GM18507 (cell line): ENCODE data around the gene TAOK3.
"Not testable (repeated sequence)": the region's sequence is repeated elsewhere in the genome, so short reads cannot be mapped to it uniquely, and the experiment has no call there.

Experiments used
- DNase-seq: peaks from one replicate; pipeline ENCODE4 v3.0.0; 2011; ENCODE audit warnings: low read depth; ENCODE audit not compliant: insufficient read length; ENCODE audit errors: extremely low spot score
- FAIRE-seq: peaks from 2 replicates; lab custom pipeline; 2011; peaks lifted over from hg19 to GRCh38; lab: Jason Lieb, UNC

The TAOK3 gene

DNA sequence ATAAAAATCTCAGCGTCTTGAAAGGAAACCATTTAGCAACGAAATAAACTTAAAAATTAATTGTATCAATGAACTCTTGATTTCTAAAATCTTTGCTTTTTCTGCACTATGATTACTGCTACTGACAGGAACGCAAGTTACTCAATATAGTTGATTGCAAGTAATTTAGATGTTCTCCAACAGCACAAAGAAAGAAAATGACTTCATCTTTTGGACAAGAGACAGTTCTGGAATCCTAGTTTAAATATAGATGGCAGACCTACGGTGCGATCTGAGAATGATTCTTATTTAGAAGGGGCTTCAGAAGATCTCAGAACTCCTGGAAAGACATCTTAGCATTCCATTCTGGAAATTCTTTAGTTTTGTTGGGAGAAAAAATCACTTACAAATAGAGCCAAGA lies 2.2 kb upstream of the TAOK3 start:
- no peak for DNase-seq
- no peak for FAIRE-seq

DNA sequence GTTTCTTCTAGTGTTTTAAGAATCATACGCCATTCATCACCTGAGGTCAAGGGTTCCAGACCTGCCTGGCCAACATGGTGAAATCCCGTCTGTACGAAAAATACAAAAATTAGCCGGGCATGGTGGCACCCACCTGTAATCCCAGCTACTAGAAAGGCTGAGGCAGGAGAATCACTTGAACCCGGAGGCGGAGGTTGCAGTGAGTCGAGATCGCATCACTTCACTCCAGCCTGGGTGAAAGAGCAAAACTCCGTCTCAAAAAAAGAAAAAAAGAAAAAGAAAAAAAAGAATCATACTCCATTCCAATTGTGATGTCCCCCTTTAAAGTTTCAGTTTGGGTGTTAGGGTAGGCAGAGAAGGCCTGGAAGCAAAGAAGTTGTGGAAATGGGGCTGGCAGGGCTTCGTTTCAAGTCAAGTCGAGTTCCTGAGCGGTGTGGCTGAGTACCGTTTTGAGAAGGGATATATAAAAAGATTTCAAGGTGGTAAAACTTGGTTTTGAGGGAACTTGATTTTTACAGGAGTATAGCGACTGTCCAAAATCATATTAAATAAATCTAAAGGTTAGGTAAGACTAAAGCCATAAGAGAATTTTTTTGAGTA lies 1.5 kb upstream of the TAOK3 start:
- no peak for FAIRE-seq

DNA sequence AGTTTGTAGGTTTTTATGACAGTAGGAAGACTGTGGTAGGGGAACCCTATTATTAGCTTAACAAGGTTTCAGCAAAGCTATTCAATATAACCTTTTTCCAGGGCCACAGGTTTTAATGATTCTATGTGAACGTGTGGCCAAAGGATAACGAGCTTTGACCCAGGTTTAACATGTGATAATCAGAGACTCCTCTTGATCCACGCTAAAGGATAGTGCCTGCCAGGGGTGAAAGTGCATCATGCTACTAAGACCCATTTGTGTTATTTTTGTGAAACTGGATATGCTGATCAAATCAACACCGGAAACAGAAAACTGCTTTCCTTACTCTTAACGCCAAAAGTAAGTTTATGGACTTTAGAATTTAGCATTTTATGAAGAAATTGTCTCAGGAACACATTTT lies 909 bp upstream of the TAOK3 start:
- DNase-seq: no peak
- no peak for FAIRE-seq

More for the DNA sequence above, 1.5 kb upstream of the TAOK3 start:
- no peak for DNase-seq

DNA sequence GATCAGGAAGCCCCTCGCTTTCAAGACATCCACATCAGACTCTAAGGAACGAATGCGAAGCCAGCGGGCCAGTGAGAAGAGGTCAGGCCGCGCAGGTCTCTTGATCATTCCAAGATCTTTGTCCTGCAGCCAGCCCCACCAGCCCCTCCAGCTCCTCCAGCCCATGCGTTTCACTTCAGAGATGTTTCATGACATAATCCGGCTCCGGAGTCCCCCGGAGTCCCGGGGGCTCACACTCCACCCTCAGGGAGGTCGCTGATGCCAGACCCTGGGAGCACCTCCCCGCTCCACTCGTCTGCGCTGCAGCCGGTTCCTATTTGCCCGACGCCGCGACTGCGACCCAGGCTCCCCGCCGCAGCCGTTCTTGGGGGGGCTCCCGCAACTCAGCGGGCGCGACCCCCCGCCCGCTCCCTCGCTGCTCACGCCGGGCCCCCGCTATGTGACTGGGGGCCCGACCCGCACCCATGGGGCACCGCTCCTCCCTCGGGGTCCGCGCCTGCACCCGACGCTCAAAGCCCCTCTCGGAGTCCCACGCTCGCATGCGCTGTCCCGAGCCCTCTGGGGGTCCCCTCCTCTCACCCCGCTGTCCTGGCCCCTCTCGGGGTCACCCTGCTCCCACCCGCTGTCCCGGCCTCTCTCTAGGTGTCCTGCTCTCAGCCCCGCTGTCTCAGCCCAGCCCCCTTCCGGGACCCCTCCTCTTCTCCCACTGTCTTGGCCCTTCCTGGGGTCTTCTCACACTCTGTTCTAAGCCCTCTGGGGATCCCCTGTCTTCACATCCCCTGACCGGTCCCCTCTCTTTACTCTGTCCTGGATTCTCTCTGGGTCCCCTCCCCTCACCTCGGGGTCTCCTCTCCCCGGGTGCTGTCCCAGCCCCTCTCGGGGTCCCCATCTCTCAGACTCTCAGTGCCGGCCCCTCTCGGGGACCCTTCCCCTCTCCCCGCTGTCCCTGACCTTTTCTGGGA lies 1.1 kb downstream of the TAOK3 start:
- no peak for FAIRE-seq
- no peak for DNase-seq

DNA sequence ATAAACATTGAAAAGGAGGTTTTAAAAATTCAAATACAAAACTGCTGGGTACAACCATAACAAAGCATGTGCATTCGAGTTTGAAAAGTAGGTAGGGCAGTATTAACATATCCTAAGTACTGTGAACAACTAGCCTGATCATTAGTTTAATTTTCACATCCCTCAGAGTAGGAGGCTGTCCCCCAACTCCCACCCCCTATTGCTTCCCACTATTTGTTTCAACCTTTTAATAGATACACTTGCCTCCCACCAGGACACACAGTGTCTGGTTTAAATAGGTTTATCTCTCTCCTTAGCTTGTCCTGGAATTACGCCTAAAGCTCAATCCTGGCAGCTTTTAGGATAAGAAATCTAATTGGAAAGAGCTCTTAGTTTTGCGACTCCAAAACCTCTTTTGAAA lies 2.1 kb downstream of the TAOK3 start:
- DNase-seq: no peak
- no peak for FAIRE-seq

DNA sequence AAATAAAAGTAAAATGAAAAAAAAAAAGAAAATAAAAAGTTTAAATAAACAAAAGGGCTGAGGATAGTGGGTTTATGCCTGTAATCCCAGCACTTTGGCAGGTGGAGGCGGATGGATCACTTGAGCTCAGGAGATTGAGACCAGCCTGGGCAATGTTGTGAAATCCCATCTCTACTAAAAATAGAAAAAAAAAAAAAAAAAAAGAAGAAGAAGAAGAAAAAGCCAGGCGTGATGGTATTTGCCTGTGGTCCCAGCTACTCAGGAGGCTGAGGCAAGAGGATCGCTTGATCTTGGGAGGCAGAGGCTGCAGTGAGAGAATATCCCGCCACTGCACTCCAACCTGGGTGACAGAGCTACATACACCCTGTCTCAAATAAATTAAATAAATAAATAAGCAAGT lies 3.9 kb downstream of the TAOK3 start:
- DNase-seq: no peak
- no peak for FAIRE-seq

DNA sequence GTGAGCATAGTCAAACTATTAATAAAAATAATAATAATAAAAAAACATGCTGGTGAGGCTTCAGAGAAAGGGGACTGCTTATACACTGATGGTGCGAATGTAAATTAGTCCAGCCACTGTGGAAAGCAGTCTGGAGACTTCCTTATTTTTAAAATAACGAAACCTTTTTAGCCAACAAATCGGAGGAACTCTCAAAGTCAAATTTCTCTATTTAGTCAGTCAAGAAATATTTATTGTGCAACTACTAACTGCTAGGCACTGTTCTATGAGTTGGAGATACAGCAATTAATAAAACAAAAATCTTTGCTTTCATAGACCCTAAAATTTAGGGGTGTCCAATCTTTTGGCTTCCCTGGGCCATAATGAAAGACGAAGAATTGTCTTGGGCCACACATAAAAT lies 10.8 kb downstream of the TAOK3 start:
- FAIRE-seq (no peak), DNase-seq (no peak)

DNA sequence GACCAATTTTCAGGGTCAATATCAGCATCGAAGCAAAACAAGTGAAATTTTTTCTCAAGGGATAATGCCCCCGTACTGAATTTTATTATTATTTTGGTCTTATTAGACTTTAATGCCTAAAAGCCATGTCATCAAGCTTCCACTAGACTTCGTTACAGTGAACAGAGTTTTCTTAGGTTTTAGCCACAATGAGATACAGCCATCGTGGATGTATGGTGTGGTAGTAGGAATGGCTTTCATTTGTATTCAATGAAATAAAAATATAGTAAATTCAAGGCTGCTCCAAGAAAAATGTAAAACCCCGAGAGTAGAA lies 11.7 kb downstream of the TAOK3 start:
- FAIRE-seq: no peak
- no peak for DNase-seq

DNA sequence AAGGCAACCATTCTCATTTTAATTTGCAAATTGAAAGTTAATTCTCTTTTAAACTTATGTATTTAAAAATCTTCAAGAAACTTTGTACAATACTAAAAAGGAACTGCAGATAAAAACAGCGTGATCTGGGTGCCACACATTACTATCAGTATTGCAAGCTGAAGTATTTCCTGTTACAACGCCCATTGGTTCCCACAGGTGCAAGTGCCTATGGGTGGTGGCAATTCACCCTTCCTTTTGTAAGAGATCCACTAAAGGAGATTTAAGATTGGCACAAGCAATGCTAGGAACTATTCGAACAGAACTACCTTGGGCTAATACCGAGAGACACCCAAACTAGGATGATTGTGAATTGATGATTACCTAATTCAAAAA lies 13.2 kb downstream of the TAOK3 start:
- no peak for DNase-seq
- peak; percentile 74 for FAIRE-seq

DNA sequence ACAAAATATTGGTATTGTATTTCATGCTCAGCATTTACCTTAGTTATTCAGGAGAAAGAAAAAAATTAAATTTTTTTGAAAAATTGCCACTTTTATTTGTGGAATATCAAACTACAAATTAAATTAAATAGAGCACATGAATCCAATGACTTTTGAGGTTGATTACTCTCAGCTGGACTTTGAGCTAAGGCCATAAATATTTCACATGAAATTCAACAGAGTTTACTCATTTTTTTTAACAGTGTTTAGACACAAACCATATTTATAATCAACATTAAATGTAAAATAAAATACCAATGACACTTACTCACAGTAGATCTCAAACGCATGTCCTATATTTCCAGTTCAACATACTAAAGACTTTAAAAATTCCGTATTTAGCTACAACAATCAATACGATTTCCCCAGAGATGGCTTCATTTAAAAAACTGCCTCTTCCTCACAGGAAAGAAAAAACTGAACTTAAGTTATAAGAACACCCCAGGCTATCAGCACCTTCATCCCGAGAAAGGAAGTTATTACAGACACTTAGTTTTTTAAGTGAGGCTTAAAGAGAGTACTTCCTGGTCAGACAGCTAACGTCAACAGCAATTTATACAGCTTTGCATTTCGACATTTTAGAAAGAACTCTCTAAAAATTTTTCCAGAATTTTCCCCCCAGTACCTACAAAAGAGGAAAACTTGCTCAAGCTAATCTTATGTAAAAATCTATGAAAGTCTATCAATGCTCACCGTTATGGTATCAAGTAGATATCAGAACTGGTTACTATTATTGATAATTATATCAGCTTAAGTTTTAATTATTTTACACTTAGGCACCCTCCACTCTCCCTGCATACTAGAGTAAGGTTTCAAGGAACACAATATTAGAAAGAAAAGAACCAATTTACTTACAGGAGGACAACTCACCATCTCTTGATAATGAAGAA lies 13.8 kb downstream of the TAOK3 start:
- FAIRE-seq (peak; percentile 81), DNase-seq (no peak)

DNA sequence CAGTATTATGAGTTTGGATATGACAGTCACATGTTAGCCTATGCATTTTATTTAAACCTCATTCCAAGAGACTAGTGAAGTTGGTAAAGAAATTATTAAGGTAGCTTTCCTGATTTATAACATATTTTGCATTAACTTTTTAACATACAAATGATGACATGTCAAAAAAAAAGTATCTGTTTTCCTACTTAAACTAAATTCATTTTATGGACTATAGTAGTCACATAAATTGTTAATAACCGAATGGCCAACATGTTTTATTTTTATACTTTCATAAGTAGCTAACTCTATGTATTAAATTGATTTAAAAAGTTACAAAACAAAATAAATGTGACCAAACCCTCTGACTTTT lies 14.7 kb downstream of the TAOK3 start:
- DNase-seq (no peak), FAIRE-seq (no peak)

DNA sequence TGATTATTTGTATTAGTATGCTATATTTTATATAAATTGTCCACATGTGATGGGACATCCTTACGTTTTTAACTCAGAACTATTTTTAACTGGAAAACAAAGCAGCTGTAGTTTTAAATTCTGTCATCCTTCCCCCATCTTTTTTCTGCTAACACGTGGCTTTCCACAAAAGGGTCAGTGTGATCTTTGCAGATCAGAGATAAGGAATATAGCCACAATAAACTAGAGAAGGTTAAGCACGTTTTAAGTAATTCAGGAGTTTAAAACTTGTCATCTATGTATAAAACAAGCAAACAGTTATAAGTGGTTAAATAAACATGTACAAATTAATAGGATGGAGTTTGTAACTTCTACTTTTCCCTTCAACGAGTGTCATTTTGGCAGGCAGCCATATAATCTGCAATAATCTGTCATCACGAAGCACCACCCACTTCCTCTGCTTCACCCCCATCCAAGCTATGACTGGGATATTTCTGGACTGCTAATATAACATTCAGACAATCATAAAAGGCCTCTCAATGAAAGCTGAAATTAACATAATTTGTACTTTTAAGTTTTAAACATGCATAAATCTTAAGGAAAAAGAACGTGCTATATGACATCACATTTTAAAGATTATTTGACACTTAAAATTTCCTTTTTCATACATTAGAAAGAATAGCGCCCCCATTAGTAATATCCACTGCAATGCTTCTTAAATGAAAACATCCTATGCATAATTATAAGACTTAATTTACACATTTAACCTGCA lies 15.3 kb downstream of the TAOK3 start:
- DNase-seq (no peak), FAIRE-seq (peak; percentile 84)

DNA sequence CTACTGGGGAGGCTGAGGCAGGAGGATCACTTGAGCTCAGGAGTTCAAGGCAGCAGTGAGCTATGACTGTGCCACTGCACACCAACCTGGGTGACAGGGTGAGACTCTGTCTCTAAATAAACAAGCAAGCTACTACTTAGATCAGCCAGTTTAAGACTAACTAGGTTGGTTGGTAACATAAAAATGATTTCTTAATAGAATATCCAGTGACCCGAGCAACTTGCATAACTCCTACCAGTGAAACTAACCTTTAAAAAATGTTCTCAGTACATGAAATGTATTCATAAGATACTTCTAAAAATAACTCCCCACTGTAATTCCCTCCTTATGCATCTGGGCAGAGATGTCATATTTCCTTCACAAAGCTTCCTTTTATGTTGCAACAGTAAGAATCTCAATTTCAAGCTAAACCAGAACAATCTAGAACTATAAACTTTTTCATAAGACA lies 15.9 kb downstream of the TAOK3 start:
- peak; percentile 77 for FAIRE-seq

DNA sequence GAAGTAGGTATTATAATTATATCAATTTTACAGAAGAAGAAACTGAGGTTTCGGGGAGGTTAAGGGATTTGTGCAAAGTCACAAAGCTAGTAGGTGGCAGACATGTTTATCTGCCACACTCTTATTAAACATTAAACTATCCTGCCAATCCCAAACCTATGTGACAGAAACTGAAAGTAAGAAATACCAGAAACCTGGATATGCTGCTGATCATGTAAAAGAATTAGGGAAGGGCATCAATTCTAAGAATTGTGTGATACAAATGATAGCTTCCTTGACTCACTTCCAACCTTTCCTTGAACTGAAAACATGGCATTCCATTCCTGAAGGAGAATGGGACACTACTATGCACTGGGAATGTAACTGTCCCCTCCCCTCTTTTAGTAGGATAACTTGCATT lies 16.9 kb downstream of the TAOK3 start:
- DNase-seq (no peak), FAIRE-seq (no peak)

More for the DNA sequence above, 15.9 kb downstream of the TAOK3 start:
- DNase-seq: no peak

DNA sequence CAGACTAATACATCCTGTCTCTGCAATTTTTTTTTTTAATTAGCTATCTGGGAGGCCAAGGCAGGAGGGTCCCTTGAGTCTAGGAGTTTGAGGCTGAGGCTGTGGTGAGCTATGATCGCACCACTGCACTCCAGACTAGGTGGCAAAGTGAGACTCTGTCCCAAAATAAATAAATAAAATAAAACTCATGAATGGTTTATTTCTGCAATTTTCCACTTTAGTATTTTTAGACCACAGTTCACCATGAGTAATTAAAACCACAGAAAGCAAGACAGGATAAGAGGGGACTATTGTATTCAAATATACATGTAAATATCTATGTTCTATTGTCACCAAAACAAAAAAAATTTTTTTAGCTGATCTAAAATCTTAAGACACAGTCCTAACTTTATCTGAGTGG lies 17.8 kb downstream of the TAOK3 start:
- DNase-seq: no peak
- FAIRE-seq: no peak

DNA sequence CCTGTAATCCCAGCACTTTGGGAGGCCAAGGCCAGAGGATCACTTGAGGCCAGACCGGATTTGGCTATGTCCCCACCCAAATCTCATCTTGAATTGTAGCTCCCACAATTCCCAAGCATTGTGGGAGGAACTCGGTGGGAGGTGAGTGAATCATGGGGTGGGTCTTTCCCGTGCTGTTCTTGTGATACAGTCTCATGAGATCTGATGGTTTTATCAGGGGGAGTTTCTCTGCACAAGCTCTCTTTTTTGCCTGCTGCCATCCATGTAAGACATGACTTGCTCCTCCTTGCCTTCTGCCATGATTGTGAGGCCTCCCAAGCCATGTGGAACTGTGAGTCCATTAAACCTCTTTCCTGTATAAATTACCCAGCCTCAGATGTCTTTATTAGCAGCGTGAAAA lies 18.2 kb downstream of the TAOK3 start:
- not testable (repeated sequence) for FAIRE-seq, DNase-seq

DNA sequence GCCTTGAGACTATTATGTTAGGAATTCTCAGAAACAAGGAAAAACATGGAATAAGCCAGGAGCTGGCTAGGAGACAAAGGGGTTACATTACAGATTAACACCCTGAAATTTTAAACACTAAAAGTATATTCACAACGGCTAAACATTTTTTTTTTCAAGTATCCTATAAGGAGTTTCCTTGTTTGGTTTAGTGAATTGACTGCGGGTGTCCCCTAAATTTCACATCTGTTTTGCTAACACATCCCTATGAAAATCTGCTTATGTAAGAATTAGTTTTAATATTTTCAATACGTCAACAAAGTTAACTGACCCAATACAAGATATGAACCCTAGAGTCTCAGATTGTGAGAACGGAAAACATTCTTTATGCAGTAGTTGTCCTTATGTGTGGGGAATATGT lies 19.0 kb downstream of the TAOK3 start:
- FAIRE-seq (no peak), DNase-seq (no peak)

DNA sequence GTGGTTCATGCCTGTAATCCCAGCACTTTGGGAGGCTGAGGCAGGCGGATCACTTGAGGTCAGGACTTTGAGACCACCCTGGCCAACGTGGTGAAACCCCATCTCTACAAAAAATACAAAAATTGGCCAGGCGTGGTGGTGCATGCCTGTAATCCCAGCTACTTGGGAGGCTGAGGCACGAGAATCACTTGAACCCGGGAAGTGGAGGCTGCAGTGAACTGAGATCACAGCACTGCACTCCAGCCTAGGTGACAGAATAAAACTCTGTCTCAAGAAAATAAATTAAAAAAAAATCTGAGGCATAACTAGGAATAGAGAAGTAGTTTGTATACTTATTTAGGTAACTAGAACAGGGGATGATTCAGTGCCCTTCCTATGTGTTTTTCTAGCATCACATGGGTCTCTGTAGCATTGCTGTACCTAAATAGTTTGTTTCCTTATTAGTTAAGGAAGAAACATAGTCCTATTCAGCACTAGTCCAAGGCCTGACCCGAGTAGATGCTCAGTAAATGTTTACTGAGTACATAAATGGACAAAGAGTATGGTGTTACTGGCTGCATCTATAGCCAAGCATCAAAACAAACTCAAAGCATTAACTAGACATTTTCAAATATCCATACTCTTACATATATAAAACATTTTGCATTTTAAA lies 21.7 kb downstream of the TAOK3 start:
- FAIRE-seq: no peak
- DNase-seq: no peak

DNA sequence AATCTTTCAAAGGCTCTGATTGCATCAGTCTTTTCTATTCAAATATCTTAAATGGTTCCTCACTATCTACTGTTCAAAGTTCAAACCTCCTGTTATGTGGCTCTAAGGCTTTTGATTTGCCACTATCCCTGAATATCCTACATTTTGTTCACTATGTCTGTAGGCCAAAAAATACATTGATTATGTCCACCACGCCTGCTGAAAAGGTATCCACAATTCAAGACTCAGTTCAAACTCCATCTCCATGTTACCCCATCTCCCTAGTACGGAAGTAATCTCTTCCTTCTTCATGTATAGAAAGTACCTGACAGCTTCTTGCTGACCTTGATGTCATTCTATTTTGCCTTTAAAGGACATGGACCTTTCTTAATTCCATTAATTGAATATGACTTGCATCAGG lies 24.8 kb downstream of the TAOK3 start:
- DNase-seq (no peak), FAIRE-seq (no peak)
